Ishikawa (cell line): ENCODE measurements around the gene GCAT.

Experiments
- CEBPB ChIP-seq: IDR thresholded peaks from 2 replicates; pipeline ENCODE4 v1.6.1; 2012
- CREB1 ChIP-seq: IDR thresholded peaks from 2 replicates; pipeline ENCODE4 v1.6.1; 2012; ENCODE audit warnings: low read depth
- EGR1 ChIP-seq: IDR thresholded peaks from 2 replicates; pipeline ENCODE4 v1.6.1; 2012
- EP300 ChIP-seq: IDR thresholded peaks from 2 replicates; pipeline ENCODE4 v1.6.1; 2012; ENCODE audit warnings: borderline replicate concordance
- FOXM1 ChIP-seq: IDR thresholded peaks from 2 replicates; pipeline ENCODE4 v1.6.1; 2012; ENCODE audit warnings: low read depth, borderline replicate concordance
- MAX ChIP-seq: IDR thresholded peaks from 2 replicates; pipeline ENCODE4 v1.6.1; 2012
- NFIC ChIP-seq: IDR thresholded peaks from 2 replicates; pipeline ENCODE4 v1.6.1; 2012
- RAD21 ChIP-seq: IDR thresholded peaks from 2 replicates; pipeline ENCODE4 v1.6.1; 2012; ENCODE audit warnings: low read depth
- REST ChIP-seq: IDR thresholded peaks from 2 replicates; pipeline ENCODE4 v1.6.1; 2012; ENCODE audit warnings: low read depth, mild to moderate bottlenecking
- TAF1 ChIP-seq: IDR thresholded peaks from 2 replicates; pipeline ENCODE4 v1.6.1; 2012; ENCODE audit warnings: low read depth, mild to moderate bottlenecking
- TCF12 ChIP-seq: IDR thresholded peaks from 2 replicates; pipeline ENCODE4 v1.6.1; 2012; ENCODE audit warnings: low read depth
- TEAD4 ChIP-seq: IDR thresholded peaks from 2 replicates; pipeline ENCODE4 v1.6.1; 2012
- USF1 ChIP-seq: IDR thresholded peaks from 2 replicates; pipeline ENCODE4 v1.6.1; 2012
- YY1 ChIP-seq: IDR thresholded peaks from 2 replicates; pipeline ENCODE4 v1.6.1; 2012; ENCODE audit warnings: low read depth
- ZBTB7A ChIP-seq: IDR thresholded peaks from 2 replicates; pipeline ENCODE4 v1.6.1; 2012; ENCODE audit warnings: low read depth

GCAT gene

GRCh38 chr22:37763012-37763411 is 44.7 kb upstream of the GCAT start:
- TF ChIP-seq MAX (no peak), YY1 (no peak), FOXM1 (no peak), TAF1 (no peak), EGR1 (no peak), ZBTB7A (no peak), REST (no peak), EP300 (no peak), TEAD4 (no peak)

GRCh38 chr22:37763652-37764051 is 44.1 kb upstream of the GCAT start:
- TF ChIP-seq MAX (no peak), NFIC (no peak), ZBTB7A (no peak), TAF1 (no peak), TCF12 (no peak), CREB1 (no peak), RAD21 (no peak), USF1 (no peak), YY1 (no peak), EP300 (no peak), EGR1 (no peak), FOXM1 (no peak), CEBPB (no peak), TEAD4 (no peak), REST (no peak)

- TF ChIP-seq TEAD4 (no peak), TAF1 (no peak), NFIC (no peak), TCF12 (no peak), CREB1 (no peak), EP300 (no peak), FOXM1 (no peak), YY1 (no peak), REST (no peak)
These were observed 43.1 kb upstream of the GCAT start for GRCh38 chr22:37764622-37765021.

GRCh38 chr22:37765498-37765897 is 42.2 kb upstream of the GCAT start:
- TF ChIP-seq CREB1: no peak
- TF ChIP-seq YY1: no peak
- no peak for TF ChIP-seq TAF1
- TF ChIP-seq EP300: no peak
- no peak for TF ChIP-seq EGR1
- no peak for TF ChIP-seq RAD21
- no peak for TF ChIP-seq FOXM1
- TF ChIP-seq MAX: no peak
- no peak for TF ChIP-seq USF1
- TF ChIP-seq TCF12: no peak
- no peak for TF ChIP-seq NFIC
- TF ChIP-seq CEBPB: no peak
- TF ChIP-seq TEAD4: no peak
- no peak for TF ChIP-seq ZBTB7A
- TF ChIP-seq REST: no peak
